MM.1S (cell line): ENCODE measurements around the gene TPRN.

Source experiments
- DNase-seq: peaks from one replicate; pipeline ENCODE4 v3.0.0-alpha.2; 2015
- H2AFZ ChIP-seq: fragments of 300-600 bp; sonication (generic); 2 replicates; pipeline ENCODE4 v1.6.0; 2016; ENCODE audit warnings: antibody characterized with exemption, low read length
- H3F3A ChIP-seq: fragments of 300-600 bp; sonication (generic); 2 replicates; pipeline ENCODE4 v1.6.1; 2016; ENCODE audit warnings: mild to moderate bottlenecking, antibody characterized with exemption, low read length, moderate library complexity, mixed read lengths; ENCODE audit not compliant: insufficient read depth
- H3K27ac ChIP-seq: fragments of 300-600 bp; sonication (generic); 2 replicates; pipeline ENCODE4 v1.5.1; 2016; ENCODE audit warnings: mild to moderate bottlenecking, low read length
- H3K27me3 ChIP-seq: fragments of 300-600 bp; sonication (generic); replicated peaks from 2 replicates; pipeline ENCODE4 v1.6.0; 2016; ENCODE audit warnings: low read length; ENCODE audit not compliant: insufficient read depth
- H3K36me3 ChIP-seq: fragments of 300-600 bp; sonication (generic); replicated peaks from 2 replicates; pipeline ENCODE4 v1.6.1; 2016; ENCODE audit warnings: mild to moderate bottlenecking, low read length, mixed read lengths; ENCODE audit not compliant: insufficient read depth
- H3K4me1 ChIP-seq: fragments of 300-600 bp; sonication (generic); 2 replicates; pipeline ENCODE4 v1.6.1; 2016; ENCODE audit warnings: low read length, mixed read lengths
- H3K4me2 ChIP-seq: fragments of 300-600 bp; sonication (generic); 2 replicates; pipeline ENCODE4 v1.6.0; 2016; ENCODE audit warnings: low read depth, low read length
- H3K4me3 ChIP-seq: fragments of 300-600 bp; sonication (generic); 2 replicates; pipeline ENCODE4 v1.5.1; 2016; ENCODE audit warnings: low read length, mixed read lengths
- H3K79me2 ChIP-seq: fragments of 300-600 bp; sonication (generic); 2 replicates; pipeline ENCODE4 v1.6.1; 2016; ENCODE audit warnings: mixed run types, low read length, mixed read lengths
- H3K9ac ChIP-seq: fragments of 300-600 bp; sonication (generic); 2 replicates; pipeline ENCODE4 v1.6.1; 2016; ENCODE audit warnings: low read length, mixed read lengths
- H3K9me2 ChIP-seq: fragments of 300-600 bp; sonication (generic); replicated peaks from 2 replicates; pipeline ENCODE4 v1.6.1; 2016; ENCODE audit warnings: mild to moderate bottlenecking, low read length, mixed read lengths; ENCODE audit not compliant: insufficient read depth
- H3K9me3 ChIP-seq: fragments of 300-600 bp; sonication (generic); replicated peaks from 2 replicates; pipeline ENCODE4 v1.6.1; 2016; ENCODE audit warnings: mild to moderate bottlenecking, low read length, mixed read lengths; ENCODE audit not compliant: insufficient read depth
- H4K20me1 ChIP-seq: fragments of 300-600 bp; sonication (generic); 2 replicates; pipeline ENCODE4 v1.6.1; 2016; ENCODE audit warnings: mild to moderate bottlenecking, low read length, moderate library complexity, mixed read lengths; ENCODE audit not compliant: insufficient read depth
- EZH2 ChIP-seq: fragments of 300-600 bp; sonication (generic); optimal IDR thresholded peaks from 2 replicates; pipeline ENCODE3; 2017; ENCODE audit warnings: low read depth, mild to moderate bottlenecking, antibody characterized with exemption, low read length, mixed read lengths
- EZH2phosphoT487 ChIP-seq: fragments of 300-600 bp; sonication (generic); IDR thresholded peaks from 2 replicates; pipeline ENCODE4 v1.6.1; 2018; ENCODE audit warnings: antibody characterized with exemption, low read length
- TF ChIP-seq, protein P1 (sequence below): fragments of 300-600 bp; sonication (generic); IDR thresholded peaks from 2 replicates; pipeline ENCODE4 v1.5.1; 2016; ENCODE audit warnings: antibody characterized with exemption, low read length, mixed read lengths

TPRN gene

DNA sequence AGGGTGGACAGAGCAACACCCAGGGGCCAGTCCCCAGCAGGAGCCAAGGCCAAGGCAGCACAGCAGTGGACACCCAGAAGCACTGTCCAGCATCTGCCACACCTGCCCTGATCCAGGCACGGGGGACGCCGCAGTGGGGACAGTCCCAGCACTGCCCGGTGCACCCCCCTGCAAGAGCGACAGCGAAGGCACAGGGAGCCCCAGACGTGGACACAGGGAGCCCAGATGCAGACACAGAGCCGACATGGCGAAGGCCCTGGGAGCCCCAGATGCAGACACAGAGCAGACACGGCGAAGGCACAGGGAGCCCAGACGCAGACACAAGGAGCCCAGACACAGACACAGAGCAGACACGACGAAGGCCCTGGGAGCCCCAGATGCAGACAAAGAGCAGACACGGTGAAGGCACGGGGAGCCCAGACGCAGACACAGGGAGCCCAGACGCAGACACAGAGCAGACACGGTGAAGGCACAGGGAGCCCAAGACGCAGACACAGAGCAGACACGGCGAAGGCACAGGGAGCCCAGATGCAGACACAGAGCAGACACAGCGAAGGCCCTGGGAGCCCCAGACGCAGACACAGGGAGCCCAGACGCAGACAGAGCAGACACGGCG, 16.5 kb downstream of the TPRN start:
- Histone ChIP-seq H3K9me3 (no peaks in the 10 kb centered on the region), H3K9ac (no peak overlapping the region), H3K79me2 (peaks cover 38% of the 10 kb centered on the region), H2AFZ (no peak overlapping the region), H4K20me1 (no peaks in the 10 kb centered on the region), H3K9me2 (no peaks in the 10 kb centered on the region), H3K36me3 (no peaks in the 10 kb centered on the region), H3K4me2 (no peak overlapping the region), H3K27me3 (no peaks in the 10 kb centered on the region), H3K27ac (no peak overlapping the region), H3K4me1 (peaks cover 11% of the 10 kb centered on the region), H3F3A (peaks cover 5% of the 10 kb centered on the region), H3K4me3 (no peak overlapping the region)
- TF ChIP-seq EZH2 (no peak), EZH2phosphoT487 (no peak)
- TF ChIP-seq, protein P1, sequence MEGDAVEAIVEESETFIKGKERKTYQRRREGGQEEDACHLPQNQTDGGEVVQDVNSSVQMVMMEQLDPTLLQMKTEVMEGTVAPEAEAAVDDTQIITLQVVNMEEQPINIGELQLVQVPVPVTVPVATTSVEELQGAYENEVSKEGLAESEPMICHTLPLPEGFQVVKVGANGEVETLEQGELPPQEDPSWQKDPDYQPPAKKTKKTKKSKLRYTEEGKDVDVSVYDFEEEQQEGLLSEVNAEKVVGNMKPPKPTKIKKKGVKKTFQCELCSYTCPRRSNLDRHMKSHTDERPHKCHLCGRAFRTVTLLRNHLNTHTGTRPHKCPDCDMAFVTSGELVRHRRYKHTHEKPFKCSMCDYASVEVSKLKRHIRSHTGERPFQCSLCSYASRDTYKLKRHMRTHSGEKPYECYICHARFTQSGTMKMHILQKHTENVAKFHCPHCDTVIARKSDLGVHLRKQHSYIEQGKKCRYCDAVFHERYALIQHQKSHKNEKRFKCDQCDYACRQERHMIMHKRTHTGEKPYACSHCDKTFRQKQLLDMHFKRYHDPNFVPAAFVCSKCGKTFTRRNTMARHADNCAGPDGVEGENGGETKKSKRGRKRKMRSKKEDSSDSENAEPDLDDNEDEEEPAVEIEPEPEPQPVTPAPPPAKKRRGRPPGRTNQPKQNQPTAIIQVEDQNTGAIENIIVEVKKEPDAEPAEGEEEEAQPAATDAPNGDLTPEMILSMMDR, result no peak
- no peak for DNase-seq

DNA sequence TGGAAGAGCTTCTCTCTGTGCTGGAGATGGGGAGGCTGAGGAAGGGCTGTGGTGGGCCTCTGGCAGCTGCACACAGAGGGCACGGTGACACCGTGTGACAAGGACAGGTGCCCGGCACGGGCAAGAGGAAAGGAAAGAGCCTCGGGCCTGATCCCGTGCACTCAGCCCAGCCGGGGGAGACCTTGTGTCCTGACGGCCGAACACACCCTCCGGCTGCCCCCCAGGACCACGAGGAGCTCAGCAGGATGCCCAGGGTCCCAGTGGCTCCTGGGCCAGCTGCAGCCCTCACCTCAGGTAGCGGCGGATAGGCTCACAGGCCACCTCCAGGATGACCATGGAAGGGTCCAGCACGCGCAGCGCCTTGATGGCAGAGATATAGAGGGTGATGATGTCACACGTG, 17.7 kb downstream of the TPRN start:
- Histone ChIP-seq H2AFZ (no peak overlapping the region), H3K9me2 (no peaks in the 10 kb centered on the region), H3K9ac (no peak overlapping the region), H3K27me3 (no peaks in the 10 kb centered on the region), H3K79me2 (peaks cover 32% of the 10 kb centered on the region), H3K4me2 (no peak overlapping the region), H3F3A (no peaks in the 10 kb centered on the region), H3K4me3 (no peak overlapping the region), H3K4me1 (peaks cover 11% of the 10 kb centered on the region), H3K36me3 (no peaks in the 10 kb centered on the region), H3K27ac (no peak overlapping the region), H4K20me1 (no peaks in the 10 kb centered on the region), H3K9me3 (no peaks in the 10 kb centered on the region)
- no peak for DNase-seq
- TF ChIP-seq EZH2phosphoT487, result no peak
- TF ChIP-seq, protein P1, result no peak
- TF ChIP-seq EZH2, result no peak

- H3K36me3 ChIP-seq, result no peaks in the 10 kb centered on the region
- H3K4me2 ChIP-seq, result no peak overlapping the region
Measured at GRCh38 chr9:137181680-137182079, 18.9 kb downstream of the TPRN start.

More at GRCh38 chr9:137181680-137182079, 18.9 kb downstream of the TPRN start:
- H3K27ac ChIP-seq, result no peak overlapping the region
- peaks cover under 1% of the 10 kb centered on the region; the same call in 1 of the 2 replicates for H3K4me1 ChIP-seq
- peaks cover 20% of the 10 kb centered on the region for H3K79me2 ChIP-seq
- H3K9me3 ChIP-seq, result no peaks in the 10 kb centered on the region
- DNase-seq, result no peak
- TF ChIP-seq EZH2, result no peak
- TF ChIP-seq EZH2phosphoT487, result no peak
- TF ChIP-seq, protein P1, result no peak
- no peaks in the 10 kb centered on the region for H3K9me2 ChIP-seq
- peaks cover 4% of the 10 kb centered on the region; the same call in 1 of the 2 replicates for H3F3A ChIP-seq
- H3K9ac ChIP-seq, result no peak overlapping the region
- no peak overlapping the region for H2AFZ ChIP-seq
- H3K4me3 ChIP-seq, result no peak overlapping the region
- no peaks in the 10 kb centered on the region for H4K20me1 ChIP-seq
- H3K27me3 ChIP-seq, result no peaks in the 10 kb centered on the region
